ENCODE results near the gene CORT. TPM values are rescaled to one million over a fixed set of nuclear protein-coding genes. Genes with fewer than 3 reads are reported as not detected.

Gene CORT
- total and polyA plus RNA-seq, 10 of the 15 experiments (the other 5 are each of a cell fraction or from before 2014, with no cell fraction given): 0.09 to 0.49 (median 0.23) TPM; not detected in 1

DNA sequence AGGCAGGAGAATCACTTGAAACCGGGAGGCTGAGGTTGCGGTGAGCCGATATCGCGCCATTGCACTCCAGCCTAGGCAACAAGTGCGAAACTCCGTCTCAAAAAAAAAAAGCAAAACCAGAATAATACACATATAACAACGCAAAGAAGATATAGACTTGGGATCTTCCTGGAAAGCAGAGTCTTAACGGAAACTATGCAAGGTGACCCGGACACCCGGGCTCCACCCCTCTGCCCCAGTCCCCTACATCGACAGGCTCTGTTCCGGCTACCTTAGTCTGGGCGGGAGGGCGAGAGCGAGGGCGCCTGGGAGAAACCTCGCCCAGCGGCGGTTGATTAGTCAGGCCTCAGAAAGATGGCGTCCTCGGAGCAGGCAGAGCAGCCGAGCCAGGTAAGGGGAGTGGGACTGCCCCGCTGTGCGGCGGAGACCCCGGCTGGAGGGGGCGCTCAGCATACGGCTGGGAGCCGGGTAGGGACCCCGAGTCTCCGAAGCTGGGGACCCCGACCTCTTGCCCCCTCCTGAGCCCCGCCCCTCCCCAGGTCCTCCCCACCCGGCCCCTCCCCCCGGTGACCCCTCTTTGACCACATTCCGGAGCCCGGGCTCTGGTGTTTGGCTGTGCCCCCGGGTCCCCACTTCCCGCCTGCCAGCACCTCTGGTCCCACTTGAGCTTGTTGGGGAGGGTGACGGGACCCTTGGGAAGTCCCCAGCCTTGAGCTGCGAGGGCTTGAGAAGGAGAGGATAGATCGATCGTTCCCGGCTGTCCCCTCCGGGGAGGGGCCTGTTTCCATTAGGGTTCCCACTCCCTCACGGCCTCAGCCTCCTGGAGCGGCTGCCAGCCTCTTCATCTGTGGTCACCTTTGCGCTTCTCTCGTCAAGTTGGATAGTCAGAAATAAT, 25.0 kb downstream of the CORT start, which contains the start of gene PEX14:
TSS of gene PEX14 (plus strand) at position 338 of the 895 bp plus-strand sequence. CDS start at position 355, 17 bp downstream.
- FAIRE-seq: peak; percentile 35
- CTCF ChIA-PET: interaction anchor here (0.6 to 1.3 kb wide), 3 partner anchors 19 to 465 kb away, joined by 3 to 10 read pairs (median 7); partner anchors contain the start of gene CENPS
- SMC1A ChIA-PET (ENCODE audit: uncharacterized antibody, unreplicated experiment): interaction anchor here (1.1 to 1.5 kb wide), 5 partner anchors 19 to 87 kb away, joined by 3 to 8 read pairs (median 4); partner anchors contain the start of gene CENPS
- Histone ChIP-seq H3K79me2 (ENCODE audit: control insufficient read depth, insufficient read depth, low read length) (peaks cover 41% of the 10 kb centered on the region), H3K36me3 (ENCODE audit: control insufficient read depth in 2 of 2, insufficient read depth in 2 of 2, low read length in 1 of 2) (no peaks in the 10 kb centered on the region), H2AFZ (ENCODE audit: control insufficient read depth, low read depth, low read length) (peak within 1 kb of the TSS; percentile 77), H3K27me3 (replicated peaks in 1 of 2; ENCODE audit: control insufficient read depth in 2 of 2, insufficient read depth in 2 of 2, low read length in 1 of 2) (no peaks in the 10 kb centered on the region), H3K27ac (ENCODE audit: control insufficient read depth, insufficient read depth) (peak within 1 kb of the TSS; percentile 74), H3K4me1 (ENCODE audit: control insufficient read depth, insufficient read depth, low read length) (peaks cover 18% of the 10 kb centered on the region), H3K9me3 (replicated peaks; ENCODE audit: control insufficient read depth, insufficient read depth, low read length) (no peaks in the 10 kb centered on the region), H4K20me1 (ENCODE audit: control insufficient read depth, insufficient read depth) (no peaks in the 10 kb centered on the region), H3K4me2 (ENCODE audit: control insufficient read depth, insufficient read depth) (peak within 1 kb of the TSS; percentile 61), H3K4me3 (peak within 1 kb of the TSS; percentile 96), H3K9ac (ENCODE audit: control insufficient read depth, insufficient read depth, low read length) (peak within 1 kb of the TSS; percentile 73)
- ATAC-seq: peak; percentile 87
- POLR2A ChIA-PET: interaction anchor here (0.6 kb wide), 1 partner anchor 17 kb away, joined by 3 read pairs; no protein-coding TSS in a partner anchor
- RAD21 ChIA-PET (ENCODE audit: unreplicated experiment): interaction anchor here (0.8 to 1.5 kb wide), 3 partner anchors 11 to 44 kb away, joined by 3 to 10 read pairs (median 3); partner anchors contain the start of gene CENPS
- intact Hi-C loops (cut with micrococcal nuclease; ENCODE audit: unreplicated experiment) (loop anchor here (1.0 to 10.0 kb wide), 2 partner anchors 45 to 1430 kb away; partner anchors contain the start of gene CENPS), in situ Hi-C loops (cut with MboI) (no loop called here)
- 15% methylated on average over 44 of the region's 50 CpGs for WGBS (ENCODE audit: insufficient coverage, insufficient replicate concordance, low lambda C conversion rate, missing lambda C conversion rate)
- no TSS peak for BruUV-seq (replicated peaks)
- peak; percentile 54 for DNase-seq (ENCODE audit: low read depth, low spot score)
- TF ChIP-seq HCFC1 (IDR thresholded peaks at IDR 0.05; ENCODE audit: low read length) (peak; percentile 91), SREBF2 (IDR thresholded peaks at IDR 0.05; ENCODE audit: low read length) (no peak), ZSCAN29 (IDR thresholded peaks at IDR 0.05) (no peak), ESRRA (IDR thresholded peaks at IDR 0.05; ENCODE audit: low read length) (peak; percentile 84), NR2F1 (conservative IDR thresholded peaks at IDR 0.05) (peak; percentile 87), SMAD1 (IDR thresholded peaks at IDR 0.05; ENCODE audit: low read depth, partially characterized antibody) (no peak), YY1 (IDR thresholded peaks at IDR 0.05; ENCODE audit: low read depth, low read length) (peak; percentile 99), CBFB (IDR thresholded peaks at IDR 0.05; ENCODE audit: low read depth) (no peak), PML (IDR thresholded peaks at IDR 0.05; ENCODE audit: low read length) (no peak), REST (IDR thresholded peaks at IDR 0.05; ENCODE audit: low read depth, low read length) (no peak), MXI1 (IDR thresholded peaks at IDR 0.05; ENCODE audit: low read depth, low read length) (peak; percentile 48; the same call in 1 of the 2 replicates), ZNF274 (IDR thresholded peaks at IDR 0.05; ENCODE audit: insufficient read depth, insufficient read length) (no peak), PAX8 (IDR thresholded peaks at IDR 0.05) (no peak)
- TF ChIP-seq, protein P1, sequence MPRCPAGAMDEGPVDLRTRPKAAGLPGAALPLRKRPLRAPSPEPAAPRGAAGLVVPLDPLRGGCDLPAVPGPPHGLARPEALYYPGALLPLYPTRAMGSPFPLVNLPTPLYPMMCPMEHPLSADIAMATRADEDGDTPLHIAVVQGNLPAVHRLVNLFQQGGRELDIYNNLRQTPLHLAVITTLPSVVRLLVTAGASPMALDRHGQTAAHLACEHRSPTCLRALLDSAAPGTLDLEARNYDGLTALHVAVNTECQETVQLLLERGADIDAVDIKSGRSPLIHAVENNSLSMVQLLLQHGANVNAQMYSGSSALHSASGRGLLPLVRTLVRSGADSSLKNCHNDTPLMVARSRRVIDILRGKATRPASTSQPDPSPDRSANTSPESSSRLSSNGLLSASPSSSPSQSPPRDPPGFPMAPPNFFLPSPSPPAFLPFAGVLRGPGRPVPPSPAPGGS (IDR thresholded peaks at IDR 0.05; ENCODE audit: borderline replicate concordance, insufficient read depth, low read depth, low read length, poor library complexity, severe bottlenecking): no peak
- TF ChIP-seq, protein P2, sequence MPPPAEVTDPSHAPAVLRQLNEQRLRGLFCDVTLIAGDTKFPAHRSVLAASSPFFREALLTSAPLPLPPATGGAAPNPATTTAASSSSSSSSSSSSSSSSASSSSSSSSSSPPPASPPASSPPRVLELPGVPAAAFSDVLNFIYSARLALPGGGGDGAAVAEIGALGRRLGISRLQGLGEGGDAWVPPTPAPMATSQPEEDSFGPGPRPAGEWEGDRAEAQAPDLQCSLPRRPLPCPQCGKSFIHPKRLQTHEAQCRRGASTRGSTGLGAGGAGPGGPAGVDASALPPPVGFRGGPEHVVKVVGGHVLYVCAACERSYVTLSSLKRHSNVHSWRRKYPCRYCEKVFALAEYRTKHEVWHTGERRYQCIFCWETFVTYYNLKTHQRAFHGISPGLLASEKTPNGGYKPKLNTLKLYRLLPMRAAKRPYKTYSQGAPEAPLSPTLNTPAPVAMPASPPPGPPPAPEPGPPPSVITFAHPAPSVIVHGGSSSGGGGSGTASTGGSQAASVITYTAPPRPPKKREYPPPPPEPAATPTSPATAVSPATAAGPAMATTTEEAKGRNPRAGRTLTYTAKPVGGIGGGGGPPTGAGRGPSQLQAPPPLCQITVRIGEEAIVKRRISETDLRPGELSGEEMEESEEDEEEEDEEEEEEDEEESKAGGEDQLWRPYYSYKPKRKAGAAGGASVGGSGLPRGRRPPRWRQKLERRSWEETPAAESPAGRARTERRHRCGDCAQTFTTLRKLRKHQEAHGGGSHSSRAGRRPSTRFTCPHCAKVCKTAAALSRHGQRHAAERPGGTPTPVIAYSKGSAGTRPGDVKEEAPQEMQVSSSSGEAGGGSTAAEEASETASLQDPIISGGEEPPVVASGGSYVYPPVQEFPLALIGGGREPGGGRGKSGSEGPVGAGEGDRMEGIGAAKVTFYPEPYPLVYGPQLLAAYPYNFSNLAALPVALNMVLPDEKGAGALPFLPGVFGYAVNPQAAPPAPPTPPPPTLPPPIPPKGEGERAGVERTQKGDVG (CRISPR knock-in tag; IDR thresholded peaks at IDR 0.05): no peak
